Esophagus (tissue), 2 donors: ENCODE results near the gene GRK6. TPM values are rescaled to one million over a fixed set of nuclear protein-coding genes. Genes with fewer than 3 reads are reported as not detected.
A peak's percentile ranks its signal among the peaks of the same experiment; 100 is the strongest.

ENCODE experiments used
- H3K27ac ChIP-seq, 2 donors: one replicate each; pipeline ENCODE4 v1.5.1; 2013; ENCODE audit warnings: low read depth in 2 of 2, mild to moderate bottlenecking in 2 of 2, inconsistent platforms in 1 of 2, low read length in 1 of 2, moderate library complexity in 1 of 2
- H3K27me3 ChIP-seq, 2 donors: one replicate each; pipeline ENCODE4 v1.6.1; 2013; ENCODE audit warnings: low read length in 2 of 2, control low read depth in 1 of 2, mild to moderate bottlenecking in 1 of 2; ENCODE audit not compliant: insufficient read depth in 2 of 2, control insufficient read depth in 1 of 2
- H3K36me3 ChIP-seq, 2 donors: one replicate each; pipeline ENCODE4 v1.6.1; 2013; ENCODE audit warnings: low read length in 1 of 2; ENCODE audit not compliant: control insufficient read depth in 2 of 2, insufficient read depth in 2 of 2
- H3K4me1 ChIP-seq, 2 donors: one replicate each; pipeline ENCODE4 v1.6.1; 2013; ENCODE audit warnings: low read length in 1 of 2; ENCODE audit not compliant: control insufficient read depth in 2 of 2, insufficient read depth in 2 of 2
- H3K4me3 ChIP-seq, 2 donors: one replicate each; pipeline ENCODE4 v1.5.1; 2013; ENCODE audit warnings: low read length in 2 of 2, mild to moderate bottlenecking in 2 of 2, low read depth in 1 of 2, moderate library complexity in 1 of 2
- H3K9me3 ChIP-seq, 2 donors: one replicate each; pipeline ENCODE4 v1.6.1; 2013; ENCODE audit warnings: mild to moderate bottlenecking in 2 of 2, low read depth in 1 of 2, low read length in 1 of 2, moderate library complexity in 1 of 2; ENCODE audit not compliant: control insufficient read depth in 2 of 2, insufficient read depth in 1 of 2
- whole genome bisulfite sequencing, 2 donors: extraction: QIAGEN DNeasy Blood & Tissue Kit; methylation state at CpG; one replicate each; pipeline ENCODE4 v1.1.7; 2013; 5-methylcytosine and 5-hydroxymethylcytosine counted together
- polyA plus RNA-seq, 2 donors: library from polyadenylated mRNA; stranded (reverse); fragments of 200-250 nt; gene quantifications; one replicate each; pipeline ENCODE4 v1.2.3, GENCODE V29; 2013
- donor health status: healthy with polysubstance abuse.
- donor health status: Bipolar disorder and iron deficiency.

The GRK6 gene
- polyA plus RNA-seq, 2 donors: 10.4 to 19.8 TPM

DNA sequence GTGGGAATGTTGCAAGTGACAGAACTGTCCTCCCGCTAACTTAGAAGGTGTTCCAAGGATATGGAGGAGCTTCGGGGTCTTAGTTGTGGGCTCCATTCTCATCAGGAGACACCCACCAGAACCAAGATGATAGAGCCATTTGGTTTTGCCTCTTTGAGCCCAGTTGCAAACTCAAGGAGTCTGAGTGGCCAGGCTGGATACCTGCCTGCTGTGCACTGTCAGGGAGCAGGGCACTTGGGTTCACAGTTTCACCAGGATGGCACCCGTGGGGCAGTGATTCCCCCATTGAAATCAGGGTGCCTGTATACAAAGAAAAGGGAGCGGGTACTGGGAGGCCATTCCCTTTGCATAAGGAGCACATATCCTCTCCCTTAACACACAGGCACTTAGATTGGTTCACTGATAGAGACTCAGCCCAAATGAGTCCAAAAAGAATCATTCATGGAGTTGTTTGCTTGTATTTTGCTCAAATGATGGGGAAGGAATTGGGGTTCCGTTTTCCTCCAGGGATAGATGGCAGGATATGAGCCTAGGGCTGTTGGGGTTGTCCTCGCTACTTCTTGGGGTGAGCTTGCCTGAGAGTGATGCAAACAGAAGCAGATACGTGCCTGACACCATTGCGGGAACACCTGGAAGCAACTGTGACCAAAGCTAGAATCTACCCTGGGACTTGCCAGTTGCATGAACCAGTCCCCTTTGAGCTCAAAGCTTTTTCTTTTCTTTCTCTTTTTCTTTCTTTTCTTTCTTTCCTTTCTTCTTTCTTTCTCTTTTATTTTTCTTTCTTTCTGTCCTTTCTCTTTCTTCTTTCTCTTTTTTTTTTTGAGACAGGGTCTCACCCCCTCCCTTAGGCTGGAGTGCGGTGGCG lies 18.8 kb downstream of the GRK6 start:
- no peak overlapping the region for H3K27ac ChIP-seq
- H3K36me3 ChIP-seq: peaks cover 3 to 15% of the 10 kb centered on the region in 2 donors
- no peaks in the 10 kb centered on the region for H3K27me3 ChIP-seq
- H3K4me1 ChIP-seq: peaks cover 6 to 26% of the 10 kb centered on the region in 2 donors
- no peak overlapping the region for H3K4me3 ChIP-seq
- H3K9me3 ChIP-seq: no peaks in the 10 kb centered on the region
- 48 to 52% methylated on average over 10 of the region's 10 CpGs for WGBS, 2 donors

DNA sequence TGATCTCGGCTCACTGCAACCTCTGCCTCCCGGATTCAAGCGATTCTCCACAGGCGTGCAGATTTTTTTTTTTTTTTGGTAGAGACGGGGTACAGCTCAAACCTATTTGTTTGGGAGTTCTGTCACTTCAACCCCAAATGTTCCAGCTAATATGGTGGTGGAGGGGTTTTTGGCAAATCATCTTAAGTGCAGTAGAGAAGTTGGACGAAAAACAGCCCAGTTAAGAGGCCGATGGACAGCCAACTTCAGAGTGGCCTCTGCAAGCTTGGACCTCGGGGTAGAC lies 19.4 kb downstream of the GRK6 start:
- Histone ChIP-seq H3K36me3 (peaks cover 0 to 10% of the 10 kb centered on the region in 2 donors), H3K4me3 (peak overlapping the region in 1 of 2 donors; percentile 56), H3K27ac (no peak overlapping the region), H3K27me3 (no peaks in the 10 kb centered on the region), H3K4me1 (peaks cover 6 to 26% of the 10 kb centered on the region in 2 donors), H3K9me3 (no peaks in the 10 kb centered on the region)
- 4 to 5% methylated on average over 8 of the region's 8 CpGs for WGBS, 2 donors

DNA sequence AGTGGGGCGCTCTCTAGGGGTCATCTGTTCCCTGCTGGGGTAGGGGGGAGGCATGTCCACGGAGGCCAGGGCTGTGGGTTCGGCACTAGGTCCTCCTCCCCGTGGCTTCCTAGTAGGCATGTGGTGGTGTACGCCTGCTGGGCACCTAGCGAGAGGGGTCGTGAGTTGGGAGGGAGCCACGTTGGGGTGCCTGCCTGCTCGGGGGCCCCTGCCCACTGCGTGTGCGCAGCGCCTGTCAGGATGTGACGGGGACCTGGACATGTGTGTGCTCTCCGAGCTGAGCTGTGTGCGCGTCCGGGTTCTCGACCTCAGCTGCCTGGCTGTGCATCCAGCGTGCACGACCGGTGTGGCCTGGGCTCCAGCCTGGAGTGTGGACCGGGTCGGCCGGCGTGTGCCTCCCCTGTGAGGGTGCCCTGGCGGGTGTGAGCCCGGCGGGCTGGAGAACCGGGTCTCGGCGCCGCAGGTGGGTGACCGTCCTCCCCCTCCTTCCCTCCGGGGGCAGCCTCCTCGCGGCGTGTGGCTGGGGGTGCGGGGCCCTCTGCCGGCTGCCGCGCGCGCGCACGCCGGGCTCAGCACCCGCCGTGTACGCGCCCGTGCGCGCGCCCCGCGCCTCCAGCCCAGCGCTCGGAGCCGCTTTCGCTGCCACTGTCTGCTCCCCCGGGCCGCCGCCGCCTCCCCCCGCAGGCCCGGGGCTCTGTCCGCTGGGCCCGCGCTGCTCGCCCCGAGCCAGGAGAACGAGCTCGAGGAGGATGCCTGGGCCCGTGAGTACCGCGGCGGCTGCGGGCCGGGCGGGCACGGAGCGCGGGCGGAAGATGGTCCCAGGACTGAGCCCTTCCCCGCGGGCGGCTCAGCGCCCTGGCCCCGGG lies 20.0 kb downstream of the GRK6 start, which contains the start of gene PRR7:
TSS of gene PRR7 (plus strand) at position 615 of the 866 bp plus-strand sequence. CDS start 8,254 bp downstream, outside the sequence.
- Histone ChIP-seq H3K4me1 (peaks cover 6 to 26% of the 10 kb centered on the region in 2 donors), H3K36me3 (peaks cover 0 to 4% of the 10 kb centered on the region in 2 donors), H3K4me3 (peak within 1 kb of the TSS; percentile 56 to 67), H3K9me3 (no peaks in the 10 kb centered on the region), H3K27ac (peak within 1 kb of the TSS in 1 of 2 donors; percentile 23), H3K27me3 (no peaks in the 10 kb centered on the region)
- 0 to 1% methylated on average over 47 to 89 of the region's 89 CpGs for WGBS, 2 donors

DNA sequence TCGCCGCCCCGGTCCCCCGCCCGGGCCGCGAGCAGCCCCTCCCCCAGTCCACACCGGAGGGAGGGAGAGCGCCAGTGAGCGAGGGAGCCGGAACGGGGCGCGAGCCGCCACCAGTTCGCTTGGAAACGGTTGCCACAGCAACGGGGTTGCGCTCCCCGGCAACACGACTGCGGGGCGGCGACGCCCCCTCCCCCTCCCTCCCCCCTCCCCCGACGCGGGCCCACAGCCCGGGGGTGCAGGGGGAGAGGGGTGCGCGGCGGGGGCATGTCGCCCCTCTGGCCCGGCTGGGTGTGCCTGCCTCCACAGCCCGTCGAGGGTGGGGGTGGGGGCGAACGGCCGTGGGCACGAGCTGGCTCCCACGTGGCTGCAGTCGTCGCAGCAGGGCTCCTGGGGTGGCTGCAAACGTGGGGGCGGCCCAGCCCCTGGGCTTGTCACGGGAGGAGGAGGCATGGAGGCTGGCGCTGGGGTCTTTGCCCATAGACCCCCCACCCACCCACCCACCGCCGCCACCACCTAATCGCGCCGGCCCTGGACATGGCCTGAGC lies 20.7 kb downstream of the GRK6 start:
- Histone ChIP-seq H3K36me3 (peaks cover 0 to under 1% of the 10 kb centered on the region in 2 donors), H3K4me3 (peak overlapping the region; percentile 56 to 67), H3K9me3 (no peaks in the 10 kb centered on the region), H3K27ac (no peak overlapping the region), H3K27me3 (no peaks in the 10 kb centered on the region), H3K4me1 (peaks cover 6 to 30% of the 10 kb centered on the region in 2 donors)
- WGBS, 2 donors: 1% methylated on average over 18 to 50 of the region's 52 CpGs

DNA sequence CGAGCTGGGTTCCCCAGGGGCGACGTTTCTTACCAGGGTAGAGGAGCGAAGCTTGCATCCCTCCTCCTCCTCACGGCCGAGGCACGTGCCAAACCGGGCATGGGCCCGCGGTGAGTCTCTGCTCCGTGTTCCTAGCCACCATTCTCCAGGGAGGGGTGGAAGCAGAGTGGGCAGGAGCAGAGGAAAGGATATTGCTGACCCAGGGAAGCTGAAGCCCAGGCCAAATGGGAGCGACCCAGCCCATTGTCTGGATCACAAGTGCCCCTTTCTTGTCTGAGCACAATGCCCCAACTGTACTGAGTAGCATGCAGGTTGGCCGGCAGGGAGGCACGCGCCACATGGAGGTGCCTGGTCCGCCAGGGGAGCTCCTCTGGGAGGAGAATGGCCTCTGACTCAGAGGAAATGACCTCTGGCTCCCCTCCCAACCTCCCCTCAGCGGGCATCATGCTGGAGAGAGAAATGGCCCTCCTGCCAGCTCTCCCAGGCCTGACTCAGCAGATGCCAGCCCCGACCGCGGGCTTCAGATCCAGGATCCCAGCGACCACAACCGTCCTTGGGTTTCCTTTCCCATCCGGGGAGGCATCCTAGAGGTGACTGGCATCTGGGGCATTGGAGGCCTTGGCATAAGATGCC lies 21.3 kb downstream of the GRK6 start:
- no peak overlapping the region for H3K27ac ChIP-seq
- no peaks in the 10 kb centered on the region for H3K36me3 ChIP-seq
- peaks cover 6 to 32% of the 10 kb centered on the region in 2 donors for H3K4me1 ChIP-seq
- H3K4me3 ChIP-seq: peak overlapping the region in 1 of 2 donors; percentile 67
- WGBS, 2 donors: 6 to 9% methylated on average over 20 to 23 of the region's 23 CpGs
- H3K9me3 ChIP-seq: no peaks in the 10 kb centered on the region
- H3K27me3 ChIP-seq: no peaks in the 10 kb centered on the region

DNA sequence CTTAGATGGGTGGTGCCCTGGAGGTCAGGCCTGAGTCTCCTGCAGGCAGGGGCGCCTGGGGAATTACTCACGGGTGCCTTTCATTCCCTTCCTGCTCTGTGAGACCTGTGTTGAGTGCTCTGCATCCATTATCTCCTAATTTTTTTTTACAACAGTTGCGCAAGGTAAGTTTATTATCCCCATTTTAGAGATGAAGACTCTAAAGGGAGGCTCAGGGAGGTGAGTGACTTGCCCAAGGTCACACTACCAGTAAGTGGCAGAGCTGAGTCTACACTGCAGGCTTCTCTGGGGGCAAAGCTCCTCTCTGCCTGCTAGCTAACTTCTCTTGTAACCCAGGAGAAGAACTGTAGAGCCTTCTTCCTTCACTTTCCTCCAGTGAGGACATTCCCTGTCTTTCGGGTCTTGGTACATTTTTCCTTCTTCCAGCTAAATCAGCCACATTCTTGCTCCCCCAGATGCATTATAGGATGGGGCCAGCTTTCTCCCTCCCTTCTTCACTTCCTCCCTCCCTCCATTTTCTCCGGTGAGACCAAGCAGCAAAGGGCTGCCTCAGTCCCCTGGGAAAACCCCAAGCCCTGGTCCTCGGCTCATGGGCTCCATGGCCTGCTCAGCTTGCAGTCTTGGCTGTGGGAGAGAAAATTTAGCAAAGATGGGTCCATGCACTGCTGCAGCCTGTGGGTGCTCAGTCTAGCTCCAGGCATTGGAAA lies 21.9 kb downstream of the GRK6 start:
- Histone ChIP-seq H3K4me1 (peaks cover 6 to 38% of the 10 kb centered on the region in 2 donors), H3K27me3 (no peaks in the 10 kb centered on the region)

DNA sequence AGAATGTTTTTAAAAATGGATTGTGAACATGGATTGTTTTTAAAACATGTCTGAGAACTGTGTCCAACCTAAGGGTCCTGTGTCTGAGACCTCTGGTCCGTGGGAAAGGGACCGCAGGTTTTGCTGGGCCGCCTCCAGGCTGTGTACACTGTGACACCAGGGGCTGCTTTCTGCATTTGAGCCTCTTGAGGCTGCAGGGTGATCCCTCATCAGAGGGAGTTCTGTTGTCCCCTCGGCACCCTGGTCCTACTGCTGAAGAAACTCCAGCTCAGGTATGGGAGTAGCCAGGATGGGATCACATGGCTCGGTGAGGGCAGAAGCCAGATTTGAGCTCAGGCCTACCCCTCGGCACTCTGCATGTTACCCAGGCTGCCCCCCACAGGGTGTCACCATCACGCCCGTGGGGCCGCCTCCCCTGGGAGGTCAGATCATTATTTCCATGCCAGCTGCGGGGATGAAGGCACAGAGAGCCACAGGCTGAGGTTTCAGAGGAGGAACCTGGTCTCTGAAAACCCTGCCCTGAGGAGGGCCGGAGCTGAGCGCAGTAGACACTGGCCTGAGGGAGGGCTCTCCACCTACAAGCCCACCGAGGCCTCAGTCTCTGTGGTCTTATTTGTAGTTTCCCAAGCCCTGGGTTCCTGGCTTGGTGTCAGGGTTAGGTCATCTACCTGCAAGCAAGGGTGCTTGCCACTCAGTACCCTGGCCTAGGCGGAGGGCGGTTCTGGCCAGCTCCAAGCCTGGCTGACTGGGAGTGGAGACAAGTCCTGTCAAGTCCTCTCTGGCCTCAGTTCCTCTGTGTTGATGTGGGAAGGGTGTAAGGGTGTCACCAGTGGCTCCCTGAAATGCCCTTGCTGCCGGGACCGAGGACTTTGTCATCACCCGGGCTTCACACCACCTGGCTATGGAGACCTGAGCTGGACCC lies 22.9 kb downstream of the GRK6 start:
- 69 to 77% methylated on average over 18 of the region's 18 CpGs for WGBS, 2 donors
- no peaks in the 10 kb centered on the region for H3K27me3 ChIP-seq
- no peaks in the 10 kb centered on the region for H3K36me3 ChIP-seq
- peaks cover 6 to 41% of the 10 kb centered on the region in 2 donors for H3K4me1 ChIP-seq
- H3K9me3 ChIP-seq: no peaks in the 10 kb centered on the region
- H3K4me3 ChIP-seq: no peak overlapping the region
- no peak overlapping the region for H3K27ac ChIP-seq

More for the DNA sequence above, 21.9 kb downstream of the GRK6 start:
- WGBS, 2 donors: 68 to 74% methylated on average over 6 of the region's 6 CpGs
- H3K9me3 ChIP-seq: no peaks in the 10 kb centered on the region
- H3K27ac ChIP-seq: no peak overlapping the region
- no peak overlapping the region for H3K4me3 ChIP-seq
- H3K36me3 ChIP-seq: no peaks in the 10 kb centered on the region

DNA sequence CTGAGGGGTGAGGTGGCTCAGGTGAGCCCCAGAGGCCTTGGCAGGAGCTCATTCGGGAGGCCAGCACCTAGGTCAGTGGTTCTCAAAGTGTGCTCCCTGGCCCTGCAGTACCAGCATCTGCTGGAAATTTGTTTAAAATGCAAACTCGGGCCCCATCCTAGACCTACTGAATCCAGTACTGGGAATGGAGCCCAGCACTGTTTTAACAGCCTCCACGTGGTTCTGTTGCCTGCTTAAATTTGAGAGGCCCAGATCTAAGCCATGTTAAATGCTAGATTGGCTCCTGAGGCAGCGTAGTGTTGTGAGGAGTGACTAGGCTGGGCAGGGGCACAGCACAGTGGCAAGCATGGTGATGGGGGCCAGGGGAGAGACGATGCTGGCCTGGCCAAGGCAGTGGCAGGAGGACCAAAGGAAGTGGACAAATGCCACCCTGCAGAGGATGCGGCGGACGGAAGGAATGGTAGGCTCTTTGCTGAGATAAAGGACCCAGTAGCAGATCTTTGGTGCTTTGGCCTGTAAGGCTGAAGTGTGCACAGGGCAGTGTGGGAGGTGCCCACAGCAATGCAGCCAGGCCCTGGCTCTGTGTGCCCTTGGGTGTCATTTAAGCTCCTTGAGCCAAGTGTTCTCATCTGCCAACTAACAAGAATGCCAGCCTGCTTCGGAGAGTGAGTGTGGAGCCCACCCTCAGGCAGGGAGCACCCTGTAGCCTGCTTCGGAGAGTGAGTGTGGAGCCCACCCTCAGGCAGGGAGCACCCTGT lies 24.4 kb downstream of the GRK6 start:
- H3K27ac ChIP-seq: no peak overlapping the region
- no peak overlapping the region for H3K4me3 ChIP-seq
- H3K4me1 ChIP-seq: peaks cover 6 to 45% of the 10 kb centered on the region in 2 donors
- H3K36me3 ChIP-seq: no peaks in the 10 kb centered on the region
- no peaks in the 10 kb centered on the region for H3K27me3 ChIP-seq
- WGBS, 2 donors: 84 to 89% methylated on average over 10 of the region's 10 CpGs
- no peaks in the 10 kb centered on the region for H3K9me3 ChIP-seq
